Neural cell (in vitro differentiated cells): ENCODE data around the gene NXPH2.

Experiments
- EP300 ChIP-seq: fragments of 450-650 bp; conservative IDR thresholded peaks from 2 replicates; pipeline ENCODE4 v1.6.1; 2014; ENCODE audit warnings: antibody characterized with exemption, mild to moderate bottlenecking, moderate library complexity; ENCODE audit not compliant: poor library complexity, severe bottlenecking
- EZH2 ChIP-seq: fragments of 200-600, 300-800 bp; shearing (Covaris generic), sonication (generic); IDR thresholded peaks from 2 replicates; pipeline ENCODE4 v1.6.1; 2014; ENCODE audit warnings: antibody characterized with exemption, low read length, borderline replicate concordance, mild to moderate bottlenecking; ENCODE audit not compliant: insufficient read depth, poor library complexity, severe bottlenecking
- MXI1 ChIP-seq: fragments of 450-650 bp; conservative IDR thresholded peaks from 2 replicates; pipeline ENCODE4 v1.6.1; 2014; ENCODE audit warnings: antibody characterized with exemption, mild to moderate bottlenecking; ENCODE audit not compliant: poor library complexity, severe bottlenecking
- SMC3 ChIP-seq: fragments of 450-650 bp; conservative IDR thresholded peaks from 2 replicates; pipeline ENCODE4 v1.6.1; 2014; ENCODE audit warnings: antibody characterized with exemption, mild to moderate bottlenecking, moderate library complexity; ENCODE audit not compliant: poor library complexity
- TAF1 ChIP-seq: IDR thresholded peaks from 2 replicates; pipeline ENCODE4 v1.6.1; 2012; ENCODE audit warnings: low read depth
- TF ChIP-seq, protein P1 (sequence below): fragments of 450-650 bp; IDR thresholded peaks from 2 replicates; pipeline ENCODE4 v1.5.1; 2014; ENCODE audit warnings: antibody characterized with exemption, mild to moderate bottlenecking, moderate library complexity; ENCODE audit not compliant: poor library complexity, severe bottlenecking
- TF ChIP-seq, protein P2 (sequence below): IDR thresholded peaks from 2 replicates; pipeline ENCODE4 v1.6.1; 2012; ENCODE audit warnings: borderline replicate concordance

DNA sequence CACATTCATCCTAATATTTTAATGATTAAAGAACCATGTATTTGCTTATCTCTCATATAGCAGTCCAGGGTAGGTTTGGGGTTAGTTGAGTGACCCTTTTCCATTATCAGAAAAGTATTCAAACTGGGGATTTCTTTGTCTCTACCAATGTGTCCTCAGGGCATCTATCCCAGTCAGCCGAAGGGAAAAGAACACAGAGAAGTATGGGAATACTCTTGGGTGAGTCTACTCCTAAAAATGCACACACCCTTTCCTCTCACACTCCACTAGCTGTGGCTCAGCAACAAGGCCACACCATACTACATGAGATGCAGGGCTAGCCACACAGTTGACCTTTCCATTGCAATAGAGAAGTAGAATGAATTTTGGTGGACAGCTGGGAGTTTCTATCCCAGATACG, 114.3 kb downstream of the NXPH2 start:
- TF ChIP-seq, protein P1, sequence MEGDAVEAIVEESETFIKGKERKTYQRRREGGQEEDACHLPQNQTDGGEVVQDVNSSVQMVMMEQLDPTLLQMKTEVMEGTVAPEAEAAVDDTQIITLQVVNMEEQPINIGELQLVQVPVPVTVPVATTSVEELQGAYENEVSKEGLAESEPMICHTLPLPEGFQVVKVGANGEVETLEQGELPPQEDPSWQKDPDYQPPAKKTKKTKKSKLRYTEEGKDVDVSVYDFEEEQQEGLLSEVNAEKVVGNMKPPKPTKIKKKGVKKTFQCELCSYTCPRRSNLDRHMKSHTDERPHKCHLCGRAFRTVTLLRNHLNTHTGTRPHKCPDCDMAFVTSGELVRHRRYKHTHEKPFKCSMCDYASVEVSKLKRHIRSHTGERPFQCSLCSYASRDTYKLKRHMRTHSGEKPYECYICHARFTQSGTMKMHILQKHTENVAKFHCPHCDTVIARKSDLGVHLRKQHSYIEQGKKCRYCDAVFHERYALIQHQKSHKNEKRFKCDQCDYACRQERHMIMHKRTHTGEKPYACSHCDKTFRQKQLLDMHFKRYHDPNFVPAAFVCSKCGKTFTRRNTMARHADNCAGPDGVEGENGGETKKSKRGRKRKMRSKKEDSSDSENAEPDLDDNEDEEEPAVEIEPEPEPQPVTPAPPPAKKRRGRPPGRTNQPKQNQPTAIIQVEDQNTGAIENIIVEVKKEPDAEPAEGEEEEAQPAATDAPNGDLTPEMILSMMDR = no peak
- TF ChIP-seq EP300 (no peak), EZH2 (no peak), MXI1 (no peak), SMC3 (no peak), TAF1 (no peak)
- TF ChIP-seq, protein P2, sequence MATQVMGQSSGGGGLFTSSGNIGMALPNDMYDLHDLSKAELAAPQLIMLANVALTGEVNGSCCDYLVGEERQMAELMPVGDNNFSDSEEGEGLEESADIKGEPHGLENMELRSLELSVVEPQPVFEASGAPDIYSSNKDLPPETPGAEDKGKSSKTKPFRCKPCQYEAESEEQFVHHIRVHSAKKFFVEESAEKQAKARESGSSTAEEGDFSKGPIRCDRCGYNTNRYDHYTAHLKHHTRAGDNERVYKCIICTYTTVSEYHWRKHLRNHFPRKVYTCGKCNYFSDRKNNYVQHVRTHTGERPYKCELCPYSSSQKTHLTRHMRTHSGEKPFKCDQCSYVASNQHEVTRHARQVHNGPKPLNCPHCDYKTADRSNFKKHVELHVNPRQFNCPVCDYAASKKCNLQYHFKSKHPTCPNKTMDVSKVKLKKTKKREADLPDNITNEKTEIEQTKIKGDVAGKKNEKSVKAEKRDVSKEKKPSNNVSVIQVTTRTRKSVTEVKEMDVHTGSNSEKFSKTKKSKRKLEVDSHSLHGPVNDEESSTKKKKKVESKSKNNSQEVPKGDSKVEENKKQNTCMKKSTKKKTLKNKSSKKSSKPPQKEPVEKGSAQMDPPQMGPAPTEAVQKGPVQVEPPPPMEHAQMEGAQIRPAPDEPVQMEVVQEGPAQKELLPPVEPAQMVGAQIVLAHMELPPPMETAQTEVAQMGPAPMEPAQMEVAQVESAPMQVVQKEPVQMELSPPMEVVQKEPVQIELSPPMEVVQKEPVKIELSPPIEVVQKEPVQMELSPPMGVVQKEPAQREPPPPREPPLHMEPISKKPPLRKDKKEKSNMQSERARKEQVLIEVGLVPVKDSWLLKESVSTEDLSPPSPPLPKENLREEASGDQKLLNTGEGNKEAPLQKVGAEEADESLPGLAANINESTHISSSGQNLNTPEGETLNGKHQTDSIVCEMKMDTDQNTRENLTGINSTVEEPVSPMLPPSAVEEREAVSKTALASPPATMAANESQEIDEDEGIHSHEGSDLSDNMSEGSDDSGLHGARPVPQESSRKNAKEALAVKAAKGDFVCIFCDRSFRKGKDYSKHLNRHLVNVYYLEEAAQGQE = no peak
